Fibroblast of lung (primary cell): ENCODE measurements around the gene KRTAP6-1.

Experiments
- CTCF ChIP-seq, 2 donors: IDR thresholded peaks in 1 of 2; conservative IDR thresholded peaks in 1 of 2; 1 replicate in 1 of 2; 2 replicates in 1 of 2; pipeline ENCODE4 v1.5.1; 2011 to 2012; ENCODE audit warnings: low read length in 2 of 2, control low read depth in 1 of 2, inconsistent platforms in 1 of 2, low read depth in 1 of 2, mild to moderate bottlenecking in 1 of 2
- EZH2 ChIP-seq: IDR thresholded peaks from 2 replicates; pipeline ENCODE4 v1.5.1; 2012; ENCODE audit warnings: low read length, control low read depth, mild to moderate bottlenecking; ENCODE audit errors: missing control alignments

DNA sequence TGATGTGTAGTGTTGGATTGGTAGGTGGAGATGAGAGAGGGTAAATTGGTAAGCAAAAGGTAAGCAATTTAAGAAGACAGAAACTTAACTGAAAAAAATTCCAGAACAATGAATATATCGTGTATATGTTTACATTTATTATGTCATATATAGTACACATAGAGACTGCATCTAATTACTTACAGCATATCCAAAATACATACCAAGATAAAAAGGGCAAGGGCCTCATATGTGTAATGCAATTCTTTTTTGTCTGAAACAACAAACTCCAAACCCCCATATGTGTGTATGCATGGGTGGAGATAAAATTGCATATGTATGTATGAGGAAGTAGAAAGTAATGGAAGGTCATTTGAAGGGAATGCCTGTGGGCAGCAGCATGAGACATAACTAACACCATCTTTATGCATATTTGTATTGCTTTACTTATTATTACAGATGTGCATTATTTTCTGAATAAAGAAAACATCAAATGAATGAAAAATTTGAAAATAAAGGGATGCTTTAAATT lies 33.2 kb upstream of the KRTAP6-1 start:
- TF ChIP-seq CTCF (conservative IDR thresholded peaks at IDR 0.05 in 1 of 2, IDR thresholded peaks at IDR 0.05 in 1 of 2; ENCODE audit: low read depth in 1 of 2, low read length in 2 of 2), result no peak
- TF ChIP-seq EZH2, result no peak
